GM19025 (cell line): Measurements from ENCODE around the gene ZIC3.

Source experiments
- ATAC-seq: cut with Tn5 transposase; IDR thresholded peaks from one replicate; pipeline ENCODE4 v1.9.1; 2021; ENCODE audit warnings: mild to moderate bottlenecking, low read depth, moderate library complexity; ENCODE audit not compliant: unreplicated experiment

The ZIC3 gene

GRCh38 chrX:137573324-137574101 is 7.6 kb downstream of the ZIC3 start:
- no peak for ATAC-seq

- no peak for ATAC-seq
These were observed 8.3 kb downstream of the ZIC3 start for GRCh38 chrX:137574102-137574783.

- no peak for ATAC-seq
These were observed 8.9 kb downstream of the ZIC3 start for GRCh38 chrX:137574784-137575293.

GRCh38 chrX:137575596-137576255 is 9.8 kb downstream of the ZIC3 start:
- ATAC-seq = no peak

GRCh38 chrX:137587151-137587550 is 21.2 kb downstream of the ZIC3 start:
- no peak for ATAC-seq

GRCh38 chrX:137600769-137601168 is 34.8 kb downstream of the ZIC3 start:
- no peak for ATAC-seq
